VCaP (cell line): Measurements from ENCODE around the gene TAF8.

Experiments used
- H3K27ac ChIP-seq: fragments of 450-650 bp; 2 replicates; pipeline ENCODE4 v1.5.1; 2017
- CTCF ChIP-seq: fragments of 450-650 bp; conservative IDR thresholded peaks from 2 replicates; pipeline ENCODE4 v1.5.1; 2017; ENCODE audit warnings: mild to moderate bottlenecking, moderate library complexity

Gene TAF8

GRCh38 chr6:42049116-42049809 lies 1.1 kb upstream of the TAF8 start:
- H3K27ac ChIP-seq: peak overlapping the region; percentile 85
- no peak for TF ChIP-seq CTCF

- no peak for TF ChIP-seq CTCF
- H3K27ac ChIP-seq: peak overlapping the region; percentile 83
Observed at GRCh38 chr6:42049948-42050296, 402 bp upstream of the TAF8 start.

- no peak for TF ChIP-seq CTCF
- peak overlapping the region; percentile 83; the same call in 1 of the 2 replicates for H3K27ac ChIP-seq
Observed at GRCh38 chr6:42051268-42051653, 937 bp downstream of the TAF8 start.

- no peak for TF ChIP-seq CTCF
- H3K27ac ChIP-seq: no peak overlapping the region
Observed at GRCh38 chr6:42053601-42054000, 3.3 kb downstream of the TAF8 start.

- H3K27ac ChIP-seq: no peak overlapping the region
- no peak for TF ChIP-seq CTCF
Observed at GRCh38 chr6:42059743-42060142, 9.4 kb downstream of the TAF8 start.

GRCh38 chr6:42066156-42066675 lies 15.9 kb downstream of the TAF8 start:
- H3K27ac ChIP-seq: no peak overlapping the region
- TF ChIP-seq CTCF: no peak

- H3K27ac ChIP-seq: no peak overlapping the region
- TF ChIP-seq CTCF: no peak
Observed at GRCh38 chr6:42068173-42068572, 17.8 kb downstream of the TAF8 start.
